ENCODE results near the gene AUP1. TPM values are rescaled to one million over a fixed set of nuclear protein-coding genes. Genes with fewer than 3 reads are reported as not detected.

AUP1 gene
- total and polyA plus RNA-seq, 2 donors (not counting 3 experiments of a cell fraction or from before 2014, with no cell fraction given) = 103 to 187 TPM

DNA sequence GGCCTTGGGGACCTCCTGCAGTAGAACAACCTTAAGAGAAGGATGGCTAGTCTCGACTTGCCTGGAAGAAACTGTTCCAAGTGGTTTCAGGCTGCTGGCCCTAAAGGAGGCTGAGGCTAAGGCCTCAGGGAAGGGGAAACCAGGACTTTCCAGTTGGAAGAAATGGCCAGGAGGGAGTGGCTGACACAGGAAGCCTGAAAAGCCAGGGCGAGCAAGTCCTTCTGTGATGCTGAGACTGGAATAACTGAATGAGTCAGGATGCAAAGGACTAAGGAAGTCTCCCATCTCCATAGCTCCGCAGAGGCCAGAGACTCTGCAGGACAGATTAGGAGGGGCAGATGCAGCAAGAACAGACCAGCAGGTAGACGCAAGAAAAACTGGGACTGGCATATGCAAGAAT lies 7.6 kb upstream of the AUP1 start:
- Histone ChIP-seq H3K9me3 (replicated peaks; ENCODE audit: control insufficient read depth, insufficient read depth, low read length) (no peaks in the 10 kb centered on the region), H3K79me2 (ENCODE audit: control insufficient read depth, insufficient read depth, low read length) (no peaks in the 10 kb centered on the region), H4K20me1 (replicated peaks; ENCODE audit: control insufficient read depth, extremely low read depth, insufficient read depth, low read length) (no peaks in the 10 kb centered on the region), H3K4me1 (ENCODE audit: control insufficient read depth, extremely low read depth, insufficient read depth, low read length) (no peaks in the 10 kb centered on the region), H3K9me1 (replicated peaks; ENCODE audit: control insufficient read depth, extremely low read depth, insufficient read depth, low read length) (no peaks in the 10 kb centered on the region), H3K36me3 (ENCODE audit: control insufficient read depth in 2 of 2, extremely low read depth in 1 of 2, insufficient read depth in 2 of 2, low read length in 2 of 2) (peaks cover 0 to 10% of the 10 kb centered on the region in 2 experiments), H3K4me2 (ENCODE audit: insufficient read depth, low read length) (no peak overlapping the region), H3K9ac (replicated peaks; ENCODE audit: extremely low read depth, insufficient read depth, low read length) (no peak overlapping the region), H3K27ac (ENCODE audit: insufficient read depth, low read depth, low read length) (no peak overlapping the region), H2AFZ (ENCODE audit: low read depth, low read length) (no peak overlapping the region), H3K27me3 (ENCODE audit: control insufficient read depth in 2 of 2, insufficient read depth in 2 of 2, low read length in 2 of 2) (peaks cover 13% of the 10 kb centered on the region in 2 experiments), H3K4me3 (replicated peaks in 1 of 3; ENCODE audit: insufficient read depth in 1 of 3, low read depth in 1 of 3, low read length in 3 of 3) (no peak overlapping the region)
- dilution Hi-C loops (cut with MboI; ENCODE audit: extremely low pct_ligation_motif_present, low sequenced_read_pairs) = no loop called here
- FAIRE-seq (no peak), DNase-seq (ENCODE audit: low read depth, low spot score) (no peak)
- BruUV-seq (replicated peaks) = no TSS peak
- ChIA-PET POLR2A (no interaction called here), CTCF (interaction anchor here (1.8 kb wide), 1 partner anchor 51 kb away, joined by 5 read pairs; no protein-coding TSS in a partner anchor)
- intact Hi-C loops (cut with micrococcal nuclease) = no loop called here
- no peak for TF ChIP-seq POLR2AphosphoS5 (IDR thresholded peaks at IDR 0.05; ENCODE audit: insufficient read depth, low read depth, low read length)
- TF ChIP-seq FOS (IDR thresholded peaks at IDR 0.05; ENCODE audit: borderline replicate concordance, insufficient read depth, low read length) = no peak

DNA sequence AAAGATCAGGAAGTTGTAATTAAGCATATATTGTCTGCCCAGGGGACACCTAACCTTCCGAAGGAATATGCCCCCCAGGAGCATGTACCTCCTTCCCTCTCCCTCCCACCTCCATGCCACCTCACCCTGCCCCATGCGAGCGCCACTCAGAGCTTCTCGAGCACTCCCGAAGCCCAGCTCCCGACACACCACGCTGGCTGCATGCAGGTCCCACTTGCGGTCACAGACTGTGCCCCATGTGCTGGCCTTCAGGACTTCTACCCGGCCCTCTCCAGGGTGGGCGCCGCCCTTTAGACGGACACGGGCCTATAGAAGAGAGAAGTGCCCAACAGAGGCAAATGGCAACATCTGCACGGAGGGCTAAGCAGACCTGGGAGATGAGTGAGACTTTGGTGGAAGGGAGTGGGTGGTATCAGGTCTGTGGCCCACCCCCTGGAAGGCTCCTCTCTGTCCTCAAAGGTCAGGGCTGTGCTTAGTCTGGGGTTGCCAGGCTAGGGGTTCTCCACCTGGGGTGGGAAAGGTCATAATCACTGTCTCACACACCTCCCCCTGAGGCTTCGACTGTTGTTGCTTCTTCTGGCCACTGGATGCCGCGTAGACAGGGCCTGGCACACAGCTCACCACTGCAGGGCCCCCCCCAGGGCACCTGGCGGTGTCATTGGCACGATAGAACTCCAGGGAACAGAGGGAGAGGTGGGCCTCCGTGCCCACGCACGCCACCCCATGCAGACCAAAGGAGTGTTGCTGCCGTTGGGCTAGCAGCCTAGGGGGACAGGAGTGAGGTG lies 6.9 kb upstream of the AUP1 start:
- Histone ChIP-seq H3K9me3 (replicated peaks; ENCODE audit: control insufficient read depth, insufficient read depth, low read length) (no peaks in the 10 kb centered on the region), H3K4me1 (ENCODE audit: control insufficient read depth, extremely low read depth, insufficient read depth, low read length) (peaks cover under 1% of the 10 kb centered on the region), H3K4me3 (replicated peaks in 1 of 3; ENCODE audit: insufficient read depth in 1 of 3, low read depth in 1 of 3, low read length in 3 of 3) (no peak overlapping the region), H3K36me3 (ENCODE audit: control insufficient read depth in 2 of 2, extremely low read depth in 1 of 2, insufficient read depth in 2 of 2, low read length in 2 of 2) (peaks cover 0 to 10% of the 10 kb centered on the region in 2 experiments), H2AFZ (ENCODE audit: low read depth, low read length) (no peak overlapping the region), H3K27ac (ENCODE audit: insufficient read depth, low read depth, low read length) (no peak overlapping the region), H3K9ac (replicated peaks; ENCODE audit: extremely low read depth, insufficient read depth, low read length) (no peak overlapping the region), H3K4me2 (ENCODE audit: insufficient read depth, low read length) (no peak overlapping the region), H4K20me1 (replicated peaks; ENCODE audit: control insufficient read depth, extremely low read depth, insufficient read depth, low read length) (no peaks in the 10 kb centered on the region), H3K79me2 (ENCODE audit: control insufficient read depth, insufficient read depth, low read length) (no peaks in the 10 kb centered on the region), H3K27me3 (ENCODE audit: control insufficient read depth in 2 of 2, insufficient read depth in 2 of 2, low read length in 2 of 2) (peaks cover 13% of the 10 kb centered on the region in 2 experiments), H3K9me1 (replicated peaks; ENCODE audit: control insufficient read depth, extremely low read depth, insufficient read depth, low read length) (no peaks in the 10 kb centered on the region)
- TF ChIP-seq FOS (IDR thresholded peaks at IDR 0.05; ENCODE audit: borderline replicate concordance, insufficient read depth, low read length) (no peak), JUN (IDR thresholded peaks at IDR 0.05; ENCODE audit: borderline replicate concordance, insufficient read depth, insufficient read length, low read depth) (no peak), MYC (IDR thresholded peaks at IDR 0.05; ENCODE audit: low read depth, low read length) (no peak), POLR2AphosphoS5 (IDR thresholded peaks at IDR 0.05; ENCODE audit: insufficient read depth, low read depth, low read length) (no peak), GATA2 (IDR thresholded peaks at IDR 0.05; ENCODE audit: insufficient read depth, insufficient read length, low read depth, low read length) (no peak), POLR2A (IDR thresholded peaks at IDR 0.05; ENCODE audit: low read depth, low read length) (no peak), EZH2 (IDR thresholded peaks at IDR 0.05; ENCODE audit: borderline replicate concordance, low read depth, low read length, severe bottlenecking) (no peak)
- TF ChIP-seq, protein P1, sequence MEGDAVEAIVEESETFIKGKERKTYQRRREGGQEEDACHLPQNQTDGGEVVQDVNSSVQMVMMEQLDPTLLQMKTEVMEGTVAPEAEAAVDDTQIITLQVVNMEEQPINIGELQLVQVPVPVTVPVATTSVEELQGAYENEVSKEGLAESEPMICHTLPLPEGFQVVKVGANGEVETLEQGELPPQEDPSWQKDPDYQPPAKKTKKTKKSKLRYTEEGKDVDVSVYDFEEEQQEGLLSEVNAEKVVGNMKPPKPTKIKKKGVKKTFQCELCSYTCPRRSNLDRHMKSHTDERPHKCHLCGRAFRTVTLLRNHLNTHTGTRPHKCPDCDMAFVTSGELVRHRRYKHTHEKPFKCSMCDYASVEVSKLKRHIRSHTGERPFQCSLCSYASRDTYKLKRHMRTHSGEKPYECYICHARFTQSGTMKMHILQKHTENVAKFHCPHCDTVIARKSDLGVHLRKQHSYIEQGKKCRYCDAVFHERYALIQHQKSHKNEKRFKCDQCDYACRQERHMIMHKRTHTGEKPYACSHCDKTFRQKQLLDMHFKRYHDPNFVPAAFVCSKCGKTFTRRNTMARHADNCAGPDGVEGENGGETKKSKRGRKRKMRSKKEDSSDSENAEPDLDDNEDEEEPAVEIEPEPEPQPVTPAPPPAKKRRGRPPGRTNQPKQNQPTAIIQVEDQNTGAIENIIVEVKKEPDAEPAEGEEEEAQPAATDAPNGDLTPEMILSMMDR (IDR thresholded peaks at IDR 0.05; ENCODE audit: extremely low read depth in 1 of 2, insufficient read depth in 1 of 2, low read depth in 1 of 2, low read length in 2 of 2) = no peak
- TF ChIP-seq, protein P2, sequence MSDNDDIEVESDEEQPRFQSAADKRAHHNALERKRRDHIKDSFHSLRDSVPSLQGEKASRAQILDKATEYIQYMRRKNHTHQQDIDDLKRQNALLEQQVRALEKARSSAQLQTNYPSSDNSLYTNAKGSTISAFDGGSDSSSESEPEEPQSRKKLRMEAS (IDR thresholded peaks at IDR 0.05; ENCODE audit: insufficient read depth, insufficient read length) = no peak
- FAIRE-seq (no peak), DNase-seq (ENCODE audit: low read depth, low spot score) (no peak)
- ChIA-PET POLR2A (no interaction called here), CTCF (interaction anchor here (1.8 kb wide), 1 partner anchor 52 kb away, joined by 5 read pairs; no protein-coding TSS in a partner anchor)
- dilution Hi-C loops (cut with MboI; ENCODE audit: extremely low pct_ligation_motif_present, low sequenced_read_pairs) (no loop called here), intact Hi-C loops (cut with micrococcal nuclease) (no loop called here)
- no TSS peak for BruUV-seq (replicated peaks)

Measured in endothelial cell of umbilical vein (primary cell).